VCaP (cell line): ENCODE measurements around the gene TWNK.

Source experiments
- H3K27ac ChIP-seq: fragments of 450-650 bp; 2 replicates; pipeline ENCODE4 v1.5.1; 2017
- CTCF ChIP-seq: fragments of 450-650 bp; conservative IDR thresholded peaks from 2 replicates; pipeline ENCODE4 v1.5.1; 2017; ENCODE audit warnings: mild to moderate bottlenecking, moderate library complexity

Gene TWNK

GRCh38 chr10:100976906-100977305 is 10.4 kb upstream of the TWNK start:
- no peak for TF ChIP-seq CTCF
- H3K27ac ChIP-seq = no peak overlapping the region

- no peak overlapping the region for H3K27ac ChIP-seq
- TF ChIP-seq CTCF = no peak
Measured at GRCh38 chr10:100977436-100977835, 9.9 kb upstream of the TWNK start.

DNA sequence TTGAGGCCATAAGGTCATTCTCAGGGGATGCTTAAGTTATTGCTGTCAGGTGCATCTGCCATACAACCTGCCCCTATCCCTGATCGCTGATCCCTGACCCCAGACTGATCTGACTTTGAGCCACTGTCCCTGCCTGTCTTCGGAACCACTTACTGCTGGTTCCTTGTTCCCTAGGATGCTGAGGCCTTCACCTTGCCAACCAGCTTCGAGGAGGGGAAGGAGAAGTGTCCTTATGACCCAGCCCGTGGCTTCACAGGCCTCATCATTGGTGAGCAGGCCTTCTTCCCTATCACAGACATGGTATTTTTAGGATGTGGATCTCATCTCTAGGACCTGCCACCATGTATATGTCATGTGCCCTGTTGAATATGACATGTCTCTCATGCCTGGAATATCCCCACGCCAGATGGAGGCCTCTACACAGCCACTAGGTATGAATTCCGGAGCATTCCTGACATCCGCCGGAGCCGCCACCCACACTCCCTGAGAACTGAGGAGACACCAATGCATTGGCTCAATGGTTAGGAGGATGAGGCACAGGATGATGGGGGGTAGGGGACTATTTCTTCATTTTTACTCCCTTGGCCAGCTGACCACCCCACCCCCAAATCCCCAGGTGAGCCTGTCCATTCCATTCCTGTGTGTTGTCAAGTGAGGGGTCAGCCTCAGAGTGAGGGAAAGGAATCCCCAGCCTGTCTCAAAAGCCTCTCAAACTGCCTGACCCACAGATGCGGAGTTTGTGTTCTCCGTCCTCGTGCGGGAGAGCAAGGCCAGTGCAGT is 9.0 kb upstream of the TWNK start:
- TF ChIP-seq CTCF = no peak
- H3K27ac ChIP-seq = no peak overlapping the region

DNA sequence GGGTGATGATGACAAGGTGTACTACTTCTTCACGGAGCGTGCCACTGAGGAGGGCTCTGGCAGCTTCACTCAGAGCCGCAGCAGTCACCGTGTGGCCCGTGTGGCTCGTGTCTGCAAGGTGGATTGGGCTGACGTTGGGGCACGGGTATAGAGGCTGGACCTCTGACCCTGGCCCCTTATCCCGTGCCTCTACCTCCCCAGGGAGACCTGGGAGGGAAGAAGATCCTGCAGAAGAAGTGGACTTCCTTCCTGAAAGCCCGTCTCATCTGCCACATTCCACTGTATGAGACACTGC is 8.5 kb upstream of the TWNK start:
- no peak overlapping the region for H3K27ac ChIP-seq
- no peak for TF ChIP-seq CTCF

GRCh38 chr10:100979791-100980272 is 7.5 kb upstream of the TWNK start:
- no peak overlapping the region for H3K27ac ChIP-seq
- TF ChIP-seq CTCF = no peak

- TF ChIP-seq CTCF = no peak
- no peak overlapping the region for H3K27ac ChIP-seq
Measured at GRCh38 chr10:100980311-100980710, 7.0 kb upstream of the TWNK start.

DNA sequence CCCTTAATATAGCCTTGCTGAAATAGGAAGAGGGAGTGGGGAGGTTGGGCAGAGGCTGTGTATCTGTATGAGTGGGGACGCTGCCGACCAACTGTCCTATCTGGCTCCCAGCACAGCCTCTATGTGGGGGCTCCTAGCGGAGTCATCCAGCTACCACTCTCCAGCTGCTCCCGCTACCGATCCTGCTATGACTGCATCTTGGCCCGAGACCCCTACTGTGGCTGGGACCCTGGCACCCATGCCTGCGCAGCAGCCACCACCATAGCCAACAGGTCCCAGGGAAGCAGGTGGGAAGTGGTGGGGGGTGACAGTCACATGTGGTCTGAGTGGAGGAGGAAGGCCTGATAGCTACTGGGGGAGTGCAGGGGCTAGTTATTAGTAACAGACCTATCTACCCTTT is 6.6 kb upstream of the TWNK start:
- TF ChIP-seq CTCF = no peak
- no peak overlapping the region for H3K27ac ChIP-seq
